HG02588 (cell line): Measurements from ENCODE around the gene DNAH2.
A peak's percentile ranks its signal among the peaks of the same experiment; 100 is the strongest.

Experiments used
- ATAC-seq: cut with Tn5 transposase; IDR thresholded peaks from one replicate; pipeline ENCODE4 v1.9.1; 2021; ENCODE audit warnings: mild to moderate bottlenecking, moderate library complexity; ENCODE audit not compliant: unreplicated experiment

The DNAH2 gene

DNA sequence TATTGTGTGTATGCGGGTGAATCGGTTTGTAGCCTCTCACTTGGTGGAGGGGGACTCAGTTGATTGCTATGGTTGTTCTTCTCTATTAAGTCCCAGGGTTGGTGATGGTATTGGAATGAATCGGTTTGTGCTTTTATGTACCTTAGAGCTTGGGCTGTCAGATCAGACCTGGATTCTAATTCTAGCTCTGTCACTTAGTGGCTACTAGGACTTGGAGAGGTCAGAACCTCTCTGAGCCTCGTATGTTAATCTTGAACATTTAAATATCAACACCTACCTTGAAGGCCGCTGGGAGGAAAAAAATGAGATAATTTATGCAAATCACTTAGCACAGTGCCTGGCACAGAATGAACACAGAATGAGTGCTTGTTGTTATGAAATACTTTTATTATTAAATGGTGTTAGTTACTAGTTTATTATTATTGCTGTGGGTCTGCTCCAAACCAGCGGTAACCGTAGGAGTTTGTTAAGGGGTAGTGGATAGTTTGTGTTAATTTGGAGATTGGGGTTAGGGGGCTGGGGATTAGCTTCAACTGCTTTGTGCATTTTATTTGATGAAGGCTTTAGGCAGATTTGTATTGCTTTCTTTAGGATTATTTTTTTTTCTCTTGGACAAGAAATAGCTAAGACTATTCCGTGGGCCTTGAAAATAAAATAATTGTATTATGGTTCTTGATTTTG lies 120.0 kb downstream of the DNAH2 start:
- no peak for ATAC-seq

DNA sequence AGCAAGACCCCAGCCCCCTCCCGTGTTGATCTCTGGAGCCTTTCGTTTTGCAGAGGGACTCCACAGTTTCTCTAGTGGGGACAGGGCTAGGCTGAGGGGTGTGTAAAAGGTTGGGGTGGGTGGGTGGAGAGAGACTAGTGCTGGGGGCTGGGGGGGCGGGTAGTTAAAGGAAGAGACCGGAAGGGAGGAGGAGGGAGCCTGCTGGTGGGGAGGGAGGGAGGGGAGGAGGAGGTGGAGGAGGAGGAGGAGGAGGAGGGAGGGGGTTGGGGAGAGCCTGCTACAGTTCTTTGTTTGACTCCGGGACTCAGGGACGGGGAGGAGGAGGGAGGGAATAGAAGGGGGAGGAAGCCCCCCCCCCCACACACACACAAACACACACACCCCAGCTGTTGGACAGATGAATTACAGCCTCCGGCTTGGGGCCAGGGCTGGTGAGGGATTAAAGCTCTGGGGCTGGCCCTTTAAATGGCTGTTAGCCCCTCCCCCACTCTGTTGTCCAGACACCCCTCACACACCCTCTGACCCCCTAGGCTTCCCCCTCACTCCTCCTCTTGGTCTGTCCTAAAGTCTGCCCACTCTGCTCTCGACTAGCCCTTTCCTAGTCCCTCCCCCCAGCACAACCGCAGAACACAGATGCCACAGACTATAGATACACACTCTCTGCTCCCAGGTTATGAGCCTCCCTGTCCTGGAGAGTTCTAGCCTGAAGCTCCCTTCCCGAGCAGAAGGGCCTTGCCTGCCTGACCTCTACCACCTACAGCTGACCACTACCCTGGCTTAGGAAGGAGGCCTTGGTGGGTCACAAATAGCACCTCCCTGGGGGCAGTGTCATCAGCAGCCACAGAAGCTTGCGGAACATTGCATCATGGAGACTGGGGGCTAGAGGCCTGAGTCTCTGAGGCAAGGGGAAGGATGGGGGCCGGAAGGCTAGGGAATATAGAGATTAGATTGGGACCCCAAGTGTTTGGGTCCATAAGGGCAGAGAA lies 120.8 kb downstream of the DNAH2 start:
- no peak for ATAC-seq

DNA sequence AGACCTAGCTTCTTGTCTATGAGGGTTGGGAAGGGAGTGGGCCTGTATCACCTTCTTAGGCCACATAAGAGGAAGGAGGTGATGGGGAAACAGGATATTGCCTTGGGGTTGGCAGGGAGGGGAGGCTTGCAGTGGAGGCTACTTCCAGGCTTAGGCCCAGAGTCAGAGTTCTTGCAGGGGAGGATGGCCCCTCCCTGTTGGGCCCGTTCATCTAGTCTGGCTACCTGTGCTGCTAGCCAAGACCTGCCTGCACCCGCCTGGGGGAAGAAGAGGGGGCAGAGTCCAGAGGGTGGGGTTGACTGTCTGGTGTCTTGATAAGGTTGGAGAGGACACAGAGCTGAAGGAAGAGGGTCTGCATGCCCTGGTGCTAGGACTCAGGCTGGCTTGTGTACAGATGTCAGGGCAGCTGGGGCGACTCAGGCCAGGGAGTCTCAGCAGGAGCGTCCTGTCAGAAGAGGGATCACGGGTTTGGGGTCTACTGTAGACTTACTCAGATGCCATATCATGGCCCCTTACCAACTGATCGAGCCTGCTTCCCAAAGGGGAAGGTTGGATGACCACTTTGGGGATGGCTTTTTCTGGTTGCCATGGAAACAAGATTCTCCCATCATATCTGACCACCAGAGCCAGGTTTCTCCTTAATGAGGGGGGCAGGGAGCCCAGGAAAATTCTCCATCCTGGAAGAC lies 121.8 kb downstream of the DNAH2 start:
- ATAC-seq, result no peak

DNA sequence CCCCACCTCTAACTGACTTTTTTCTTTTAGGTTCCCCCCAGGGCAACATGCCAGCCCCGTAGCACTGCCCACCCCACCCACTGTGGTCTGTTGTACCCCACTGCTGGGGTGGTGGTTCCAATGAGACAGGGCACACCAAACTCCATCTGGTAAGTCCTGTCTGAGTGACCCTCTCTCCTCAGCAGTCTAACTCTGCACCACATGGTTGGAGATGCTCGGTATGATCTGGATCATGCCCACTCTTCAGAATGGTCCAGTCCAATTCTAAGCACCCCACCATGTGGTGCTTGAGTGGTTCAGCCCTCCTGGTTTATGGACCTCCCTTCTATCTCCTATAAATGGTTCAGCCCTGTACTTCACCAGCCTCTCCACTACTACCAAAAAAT lies 122.3 kb downstream of the DNAH2 start:
- ATAC-seq, result no peak

DNA sequence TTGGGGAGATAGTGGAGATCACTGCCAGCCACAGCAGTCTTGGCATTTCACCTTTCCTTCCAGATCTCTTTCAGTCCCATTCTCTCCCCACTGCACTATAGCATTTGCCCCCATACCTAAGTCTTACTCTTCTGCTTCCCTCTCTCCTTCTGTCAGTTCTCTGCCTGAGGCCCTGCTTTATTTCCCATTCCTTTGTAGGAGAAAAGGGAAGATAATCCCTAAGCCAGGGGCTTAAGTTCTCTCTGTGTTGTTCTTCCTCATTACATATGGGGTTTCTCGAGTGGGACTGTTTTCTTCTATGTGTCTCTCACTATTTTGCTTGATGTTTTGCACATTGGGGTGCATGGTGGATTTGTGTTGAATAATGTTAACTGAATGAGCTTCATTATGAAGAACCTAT lies 122.9 kb downstream of the DNAH2 start:
- no peak for ATAC-seq

DNA sequence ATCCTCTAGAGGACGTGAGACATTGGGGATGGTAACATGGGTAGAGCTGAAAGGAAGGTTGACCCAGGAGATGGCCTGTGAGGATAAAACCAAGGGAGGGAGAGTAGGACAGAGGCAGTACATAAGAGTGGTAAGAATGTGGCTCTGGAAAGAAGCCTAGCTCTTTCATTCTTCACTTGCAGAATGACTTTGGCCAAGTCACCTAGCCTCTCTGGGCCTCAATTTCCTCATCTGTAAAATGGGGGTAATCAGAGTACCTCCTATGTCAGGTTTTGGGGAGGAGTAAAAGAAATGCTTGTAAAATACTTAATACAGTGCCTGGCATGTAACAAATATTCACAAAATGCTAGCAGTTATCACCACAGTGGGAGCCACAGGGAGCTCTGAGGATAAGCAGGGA lies 123.3 kb downstream of the DNAH2 start:
- no peak for ATAC-seq

DNA sequence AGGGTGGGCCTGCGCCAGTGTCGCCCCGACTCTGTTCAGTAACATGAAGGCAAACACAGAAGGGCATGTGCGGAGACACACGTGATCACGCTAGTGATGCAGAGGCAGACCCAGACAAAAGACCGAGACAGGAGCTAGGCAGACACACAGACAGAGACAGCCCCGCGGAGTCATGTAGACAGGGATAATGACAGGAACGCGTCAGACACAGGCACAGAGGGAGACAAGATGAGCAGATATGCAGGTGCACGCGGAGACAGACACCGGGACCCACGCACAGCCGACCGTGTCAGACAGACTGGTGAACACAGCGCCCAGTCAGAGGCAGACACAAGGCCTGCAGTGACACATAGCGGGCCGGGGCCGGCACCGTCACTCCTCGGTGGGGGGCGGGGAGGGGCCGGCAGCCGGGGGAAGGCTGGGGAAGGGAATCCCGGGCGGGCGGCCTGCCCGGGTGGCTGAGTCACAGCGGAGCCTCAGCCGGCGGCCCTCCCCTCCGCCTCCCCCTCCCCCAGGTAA lies 123.9 kb downstream of the DNAH2 start:
- peak; percentile 3 for ATAC-seq

DNA sequence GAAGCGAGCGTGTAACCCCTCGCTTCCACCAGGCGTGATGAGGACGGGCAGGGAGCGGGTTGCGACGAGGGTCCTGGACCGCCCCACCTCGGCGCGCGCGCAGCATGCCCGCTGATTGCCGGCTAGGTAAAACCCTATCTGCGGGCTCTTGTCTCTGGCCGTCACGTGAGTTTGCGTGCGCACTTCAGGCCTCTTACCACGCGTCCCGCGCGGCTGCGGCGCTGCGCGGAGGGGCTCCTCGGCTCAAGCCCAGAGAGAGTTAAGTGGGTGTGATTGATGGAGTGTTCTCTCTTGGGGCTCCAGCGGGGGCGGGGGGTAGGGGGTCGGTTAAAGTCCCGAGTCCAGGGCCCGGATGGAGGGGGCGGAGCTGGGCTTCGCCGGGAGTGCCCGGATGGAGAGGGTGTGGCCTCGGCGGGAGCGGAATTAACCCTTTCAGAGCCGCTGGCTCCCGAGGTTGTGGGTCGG lies 124.4 kb downstream of the DNAH2 start:
- ATAC-seq, result peak; percentile 16

DNA sequence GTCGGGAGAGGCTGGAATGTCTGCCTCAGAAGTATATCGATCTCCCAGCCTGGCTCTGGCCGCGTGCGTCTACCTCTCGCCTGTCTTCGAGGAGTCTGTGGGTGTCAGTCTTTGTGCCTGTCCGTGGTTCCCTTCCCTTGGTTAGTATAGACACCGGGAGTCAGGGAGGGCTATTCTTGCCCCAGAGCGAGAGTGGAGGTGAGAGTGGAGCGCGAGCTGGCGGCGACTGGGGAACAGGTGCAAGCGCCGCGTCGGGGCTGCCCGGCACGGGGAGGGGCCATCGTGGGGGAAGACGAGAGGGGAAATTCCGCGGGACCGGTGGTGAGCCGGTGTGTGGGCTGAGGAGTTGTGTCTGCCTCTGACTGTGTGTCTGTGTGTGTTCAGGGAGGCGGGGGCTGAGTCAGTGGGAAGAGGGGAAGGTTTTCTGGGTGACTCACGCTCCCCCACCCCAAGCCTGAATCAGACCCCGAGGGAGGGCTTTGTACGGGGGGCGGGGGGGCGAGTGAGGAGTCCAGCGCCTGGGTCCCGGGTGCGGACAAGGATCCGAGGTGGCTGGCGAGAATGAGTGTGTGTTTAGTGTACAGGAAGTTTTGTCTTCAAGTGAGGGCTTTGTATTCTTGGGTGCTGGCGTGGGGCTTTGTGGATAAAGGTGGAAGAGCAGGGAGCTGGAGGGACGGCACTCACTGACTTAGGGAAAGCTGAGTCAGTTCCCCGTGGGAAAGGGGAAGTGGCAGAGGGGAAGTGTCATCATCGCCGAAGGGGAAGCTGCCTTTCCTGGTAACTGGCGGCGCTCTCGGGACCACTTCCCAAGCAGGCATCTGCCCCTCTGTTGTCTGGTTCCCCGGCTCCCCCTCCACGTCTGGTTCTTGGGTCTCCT lies 125.1 kb downstream of the DNAH2 start:
- peak; percentile 31 for ATAC-seq

DNA sequence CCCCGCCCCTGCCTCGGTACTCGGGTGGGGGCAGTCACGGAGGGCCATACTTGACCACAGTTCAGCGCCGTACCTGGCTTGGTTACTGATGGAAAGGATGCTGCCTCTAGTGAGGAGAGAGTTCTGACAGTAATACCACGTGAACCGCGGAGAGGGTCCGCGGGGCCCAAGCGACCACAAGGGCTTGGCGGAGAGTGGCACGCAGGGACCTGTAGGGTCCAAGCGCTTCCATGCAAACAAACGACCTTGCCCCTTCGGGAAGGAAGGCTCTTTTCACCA lies 125.7 kb downstream of the DNAH2 start:
- ATAC-seq, result peak; percentile 0

DNA sequence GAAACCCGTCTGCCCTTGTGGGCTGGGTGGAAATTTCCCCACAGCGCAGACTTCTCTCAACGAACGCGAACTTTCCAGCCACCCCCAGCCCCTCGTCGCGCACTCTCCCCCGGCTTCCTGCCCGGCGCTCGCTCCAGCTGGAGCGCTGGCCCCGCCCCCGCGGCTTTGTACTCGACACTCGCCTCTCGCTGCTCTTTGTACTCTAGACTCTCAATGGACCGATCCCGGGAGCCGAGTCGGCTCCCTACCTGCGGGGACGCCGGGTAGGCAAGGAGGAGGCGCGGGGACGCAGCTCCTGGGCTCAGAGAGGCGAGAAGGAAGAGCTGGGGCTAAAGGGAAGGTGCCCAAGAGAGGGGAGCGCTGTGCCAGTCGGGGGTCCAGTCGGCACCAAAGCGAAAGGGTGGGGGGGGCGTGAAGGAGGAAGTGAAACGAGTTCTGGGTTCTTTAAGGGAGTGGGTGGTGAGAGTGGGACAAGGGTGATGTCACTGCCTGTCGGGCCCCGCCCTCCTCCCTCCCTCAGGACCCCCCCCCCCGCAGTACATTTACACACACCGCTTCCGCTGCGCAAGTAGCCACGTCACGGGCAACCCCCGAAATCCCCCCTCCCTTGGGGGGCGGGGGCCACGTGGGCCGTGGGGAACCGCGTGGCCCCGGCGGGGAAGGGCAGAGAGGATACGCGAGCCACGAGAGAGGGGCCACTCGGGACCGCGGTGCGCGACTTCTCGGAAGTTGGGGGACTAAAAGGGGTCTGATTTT lies 126.2 kb downstream of the DNAH2 start:
- peak; percentile 26 for ATAC-seq

DNA sequence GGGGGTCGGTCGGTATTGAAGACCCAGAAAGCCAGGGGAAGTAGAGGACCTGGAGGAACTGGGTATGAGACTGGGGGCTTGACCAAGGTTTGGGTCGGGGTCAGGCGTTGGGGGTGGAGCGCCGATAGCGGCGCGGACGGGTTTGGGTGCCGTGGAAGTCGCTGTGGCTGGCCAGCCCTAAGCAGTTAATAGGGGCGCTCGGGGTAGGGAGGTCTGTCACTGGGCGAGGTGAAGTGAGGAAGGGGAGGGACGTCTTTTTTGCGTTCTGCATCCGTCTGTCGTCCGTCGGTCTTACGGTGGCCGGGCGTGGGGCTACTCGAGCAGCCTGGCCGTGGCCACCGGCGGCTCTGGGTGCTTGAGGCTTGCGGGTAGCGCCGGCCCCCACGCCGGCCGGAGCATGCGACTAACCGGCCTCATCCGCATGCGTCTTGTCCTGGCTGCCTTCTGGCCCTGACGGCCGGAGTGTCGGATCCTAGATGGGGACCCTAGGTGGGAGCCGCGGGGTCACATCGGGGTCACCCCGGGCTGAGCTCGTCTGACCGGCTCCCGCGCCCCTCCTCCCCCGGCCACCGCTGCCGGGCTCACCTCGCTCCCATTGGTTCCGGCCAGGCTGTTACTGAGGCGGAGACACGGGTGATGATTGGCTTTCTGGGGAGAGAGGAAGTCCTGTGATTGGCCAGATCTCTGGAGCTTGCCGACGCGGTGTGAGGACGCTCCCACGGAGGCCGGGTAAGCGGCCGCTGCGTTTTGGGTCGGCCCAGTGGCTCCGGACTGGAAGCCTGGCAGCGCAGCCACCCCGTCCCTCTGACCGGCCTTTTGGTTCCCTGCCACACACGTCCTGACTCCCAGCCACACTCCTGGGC lies 127.0 kb downstream of the DNAH2 start:
- ATAC-seq, result peak; percentile 45

DNA sequence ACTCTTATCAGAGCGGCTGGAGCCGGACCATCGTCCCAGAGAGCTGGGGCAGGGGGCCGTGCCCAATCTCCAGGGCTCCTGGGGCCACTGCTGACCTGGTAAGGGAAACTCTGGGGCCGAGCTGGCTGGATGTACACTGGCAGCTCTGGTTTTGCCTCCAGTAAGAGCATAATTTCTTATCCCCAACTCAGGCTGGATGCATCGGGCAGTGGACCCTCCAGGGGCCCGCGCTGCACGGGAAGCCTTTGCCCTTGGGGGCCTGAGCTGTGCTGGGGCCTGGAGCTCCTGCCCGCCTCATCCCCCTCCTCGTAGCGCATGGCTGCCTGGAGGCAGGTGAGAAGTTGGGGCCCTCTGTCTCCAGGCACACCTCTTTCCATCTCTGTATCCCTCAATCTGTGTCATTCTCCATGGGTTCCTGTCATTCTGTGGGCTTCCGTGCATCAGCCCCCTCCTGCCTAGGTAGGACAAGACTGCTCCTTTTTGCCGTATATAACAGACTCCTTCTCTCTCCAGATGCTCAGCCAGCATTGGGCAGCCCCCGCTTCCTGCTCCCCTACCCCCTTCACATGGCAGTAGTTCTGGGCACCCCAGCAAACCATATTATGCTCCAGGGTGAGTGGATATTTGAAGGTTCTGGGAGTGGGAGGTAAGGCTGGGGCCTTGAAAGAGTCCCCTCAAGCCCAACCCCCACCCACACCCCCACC lies 128.0 kb downstream of the DNAH2 start:
- ATAC-seq, result no peak

DNA sequence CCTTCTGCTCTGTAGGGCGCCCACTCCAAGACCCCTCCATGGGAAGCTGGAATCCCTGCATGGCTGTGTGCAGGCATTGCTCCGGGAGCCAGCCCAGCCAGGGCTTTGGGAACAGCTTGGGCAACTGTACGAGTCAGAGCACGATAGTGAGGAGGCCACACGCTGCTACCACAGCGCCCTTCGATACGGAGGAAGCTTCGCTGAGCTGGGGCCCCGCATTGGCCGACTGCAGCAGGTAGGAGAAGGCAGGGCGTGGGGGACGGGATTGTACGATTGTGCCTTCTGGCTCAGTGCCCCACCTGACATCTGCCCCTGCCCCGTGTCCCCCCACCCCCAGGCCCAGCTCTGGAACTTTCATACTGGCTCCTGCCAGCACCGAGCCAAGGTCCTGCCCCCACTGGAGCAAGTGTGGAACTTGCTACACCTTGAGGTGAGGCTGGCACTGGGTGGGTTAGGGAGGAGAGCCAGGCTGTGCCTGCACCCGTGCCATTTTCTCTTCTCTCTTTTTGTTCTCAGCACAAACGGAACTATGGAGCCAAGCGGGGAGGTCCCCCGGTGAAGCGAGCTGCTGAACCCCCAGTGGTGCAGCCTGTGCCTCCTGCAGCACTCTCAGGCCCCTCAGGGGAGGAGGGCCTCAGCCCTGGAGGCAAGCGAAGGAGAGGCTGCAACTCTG lies 128.7 kb downstream of the DNAH2 start:
- ATAC-seq, result no peak

DNA sequence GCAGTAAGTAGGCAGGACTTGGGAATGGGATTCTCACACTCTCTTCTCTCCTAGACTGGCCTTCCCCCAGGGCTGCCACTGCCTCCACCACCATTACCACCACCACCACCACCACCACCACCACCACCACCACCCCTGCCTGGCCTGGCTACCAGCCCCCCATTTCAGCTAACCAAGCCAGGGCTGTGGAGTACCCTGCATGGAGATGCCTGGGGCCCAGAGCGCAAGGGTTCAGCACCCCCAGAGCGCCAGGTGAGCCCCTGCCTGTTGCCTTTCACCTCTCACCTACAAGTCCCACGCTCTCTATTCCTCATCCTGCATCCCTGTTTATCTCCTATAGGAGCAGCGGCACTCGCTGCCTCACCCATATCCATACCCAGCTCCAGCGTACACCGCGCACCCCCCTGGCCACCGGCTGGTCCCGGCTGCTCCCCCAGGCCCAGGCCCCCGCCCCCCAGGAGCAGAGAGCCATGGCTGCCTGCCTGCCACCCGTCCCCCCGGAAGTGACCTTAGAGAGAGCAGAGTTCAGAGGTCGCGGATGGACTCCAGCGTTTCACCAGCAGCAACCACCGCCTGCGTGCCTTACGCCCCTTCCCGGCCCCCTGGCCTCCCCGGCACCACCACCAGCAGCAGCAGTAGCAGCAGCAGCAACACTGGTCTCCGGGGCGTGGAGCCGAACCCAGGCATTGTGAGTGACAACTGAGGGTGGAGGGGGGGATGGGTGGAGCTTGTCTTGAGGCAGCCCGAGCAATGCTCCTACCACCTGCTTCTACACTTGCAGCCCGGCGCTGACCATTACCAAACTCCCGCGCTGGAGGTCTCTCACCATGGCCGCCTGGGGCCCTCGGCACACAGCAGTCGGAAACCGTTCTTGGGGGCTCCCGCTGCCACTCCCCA lies 129.5 kb downstream of the DNAH2 start:
- ATAC-seq, result no peak

DNA sequence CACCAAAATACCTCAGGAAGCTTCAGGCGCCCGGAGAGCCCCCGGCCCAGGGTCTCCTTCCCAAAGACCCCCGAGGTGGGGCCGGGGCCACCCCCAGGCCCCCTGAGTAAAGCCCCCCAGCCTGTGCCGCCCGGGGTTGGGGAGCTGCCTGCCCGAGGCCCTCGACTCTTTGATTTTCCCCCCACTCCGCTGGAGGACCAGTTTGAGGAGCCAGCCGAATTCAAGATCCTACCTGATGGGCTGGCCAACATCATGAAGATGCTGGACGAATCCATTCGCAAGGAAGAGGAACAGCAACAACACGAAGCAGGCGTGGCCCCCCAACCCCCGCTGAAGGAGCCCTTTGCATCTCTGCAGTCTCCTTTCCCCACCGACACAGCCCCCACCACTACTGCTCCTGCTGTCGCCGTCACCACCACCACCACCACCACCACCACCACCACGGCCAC lies 130.6 kb downstream of the DNAH2 start:
- ATAC-seq, result no peak

DNA sequence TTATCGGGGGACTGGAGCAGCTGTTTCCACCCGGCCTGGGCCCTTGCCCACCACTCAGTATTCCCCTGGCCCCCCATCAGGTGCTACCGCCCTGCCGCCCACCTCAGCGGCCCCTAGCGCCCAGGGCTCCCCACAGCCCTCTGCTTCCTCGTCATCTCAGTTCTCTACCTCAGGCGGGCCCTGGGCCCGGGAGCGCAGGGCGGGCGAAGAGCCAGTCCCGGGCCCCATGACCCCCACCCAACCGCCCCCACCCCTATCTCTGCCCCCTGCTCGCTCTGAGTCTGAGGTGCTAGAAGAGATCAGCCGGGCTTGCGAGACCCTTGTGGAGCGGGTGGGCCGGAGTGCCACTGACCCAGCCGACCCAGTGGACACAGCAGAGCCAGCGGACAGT lies 131.2 kb downstream of the DNAH2 start:
- no peak for ATAC-seq
